ENCODE data around the gene MED7. TPM values are rescaled to one million over a fixed set of nuclear protein-coding genes. Genes with fewer than 3 reads are reported as not detected.

MED7 gene
- total RNA-seq, 1 donor from 2014 or later: 11.9 TPM

- TF ChIP-seq, protein P1, sequence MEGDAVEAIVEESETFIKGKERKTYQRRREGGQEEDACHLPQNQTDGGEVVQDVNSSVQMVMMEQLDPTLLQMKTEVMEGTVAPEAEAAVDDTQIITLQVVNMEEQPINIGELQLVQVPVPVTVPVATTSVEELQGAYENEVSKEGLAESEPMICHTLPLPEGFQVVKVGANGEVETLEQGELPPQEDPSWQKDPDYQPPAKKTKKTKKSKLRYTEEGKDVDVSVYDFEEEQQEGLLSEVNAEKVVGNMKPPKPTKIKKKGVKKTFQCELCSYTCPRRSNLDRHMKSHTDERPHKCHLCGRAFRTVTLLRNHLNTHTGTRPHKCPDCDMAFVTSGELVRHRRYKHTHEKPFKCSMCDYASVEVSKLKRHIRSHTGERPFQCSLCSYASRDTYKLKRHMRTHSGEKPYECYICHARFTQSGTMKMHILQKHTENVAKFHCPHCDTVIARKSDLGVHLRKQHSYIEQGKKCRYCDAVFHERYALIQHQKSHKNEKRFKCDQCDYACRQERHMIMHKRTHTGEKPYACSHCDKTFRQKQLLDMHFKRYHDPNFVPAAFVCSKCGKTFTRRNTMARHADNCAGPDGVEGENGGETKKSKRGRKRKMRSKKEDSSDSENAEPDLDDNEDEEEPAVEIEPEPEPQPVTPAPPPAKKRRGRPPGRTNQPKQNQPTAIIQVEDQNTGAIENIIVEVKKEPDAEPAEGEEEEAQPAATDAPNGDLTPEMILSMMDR (conservative IDR thresholded peaks at IDR 0.05): no peak
- H3K36me3 Mint-ChIP-seq: no peaks in the 10 kb centered on the region
- no peaks in the 10 kb centered on the region for H3K4me1 Mint-ChIP-seq (ENCODE audit: unreplicated experiment)
- H3K4me3 Mint-ChIP-seq: no peak overlapping the region
- H3K27me3 Mint-ChIP-seq: no peaks in the 10 kb centered on the region
- no peak for DNase-seq (ENCODE audit: extremely low spot score, unreplicated experiment)
- no peaks in the 10 kb centered on the region for H3K9me3 Mint-ChIP-seq
- no peak overlapping the region for H3K27ac Mint-ChIP-seq
Observed at GRCh38 chr5:157120102-157120501, 22.6 kb downstream of the MED7 start.

- H3K4me3 Mint-ChIP-seq: no peak overlapping the region
Observed at GRCh38 chr5:157116483-157116954, 26.1 kb downstream of the MED7 start.

DNA sequence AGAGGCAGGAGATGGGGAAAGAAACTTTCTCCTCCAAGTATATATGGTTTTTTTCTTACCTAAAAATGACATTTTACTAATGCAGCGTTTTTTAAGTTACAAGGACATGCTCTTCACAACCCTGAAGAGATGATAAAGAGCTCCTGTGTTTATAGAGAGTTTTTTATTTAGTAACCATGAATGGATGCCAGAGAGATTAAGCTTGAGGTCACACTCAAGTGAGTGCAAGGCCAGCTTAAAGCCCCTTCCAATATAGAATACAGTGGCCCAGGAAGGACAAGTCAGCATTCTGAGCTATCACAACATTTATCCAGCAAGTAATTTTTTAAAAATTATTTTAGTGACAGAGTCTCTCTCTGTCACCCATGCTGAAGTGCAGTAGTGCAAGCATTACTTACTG, 27.2 kb downstream of the MED7 start:
- Mint-ChIP-seq H3K4me1 (ENCODE audit: unreplicated experiment) (no peaks in the 10 kb centered on the region), H3K4me3 (no peak overlapping the region), H3K27me3 (no peaks in the 10 kb centered on the region), H3K27ac (no peak overlapping the region), H3K36me3 (no peaks in the 10 kb centered on the region), H3K9me3 (no peaks in the 10 kb centered on the region)
- no peak for DNase-seq (ENCODE audit: extremely low spot score, unreplicated experiment)
- TF ChIP-seq, protein P1 (conservative IDR thresholded peaks at IDR 0.05): no peak

More at GRCh38 chr5:157116483-157116954, 26.1 kb downstream of the MED7 start:
- Mint-ChIP-seq H3K4me1 (ENCODE audit: unreplicated experiment) (no peaks in the 10 kb centered on the region), H3K9me3 (no peaks in the 10 kb centered on the region), H3K36me3 (no peaks in the 10 kb centered on the region), H3K27ac (no peak overlapping the region), H3K27me3 (no peaks in the 10 kb centered on the region)
- DNase-seq (ENCODE audit: extremely low spot score, unreplicated experiment): no peak
- TF ChIP-seq, protein P1 (conservative IDR thresholded peaks at IDR 0.05): no peak

- H3K4me1 Mint-ChIP-seq (ENCODE audit: unreplicated experiment): no peaks in the 10 kb centered on the region
- no peak overlapping the region for H3K27ac Mint-ChIP-seq
- DNase-seq (ENCODE audit: extremely low spot score, unreplicated experiment): no peak
- H3K9me3 Mint-ChIP-seq: no peaks in the 10 kb centered on the region
- H3K36me3 Mint-ChIP-seq: no peaks in the 10 kb centered on the region
- no peaks in the 10 kb centered on the region for H3K27me3 Mint-ChIP-seq
- TF ChIP-seq, protein P1 (conservative IDR thresholded peaks at IDR 0.05): no peak
- no peak overlapping the region for H3K4me3 Mint-ChIP-seq
Observed at GRCh38 chr5:157115012-157115411, 27.7 kb downstream of the MED7 start.

GRCh38 chr5:157113002-157113401, 29.7 kb downstream of the MED7 start:
- no peaks in the 10 kb centered on the region for H3K36me3 Mint-ChIP-seq
- H3K4me3 Mint-ChIP-seq: no peak overlapping the region
- no peaks in the 10 kb centered on the region for H3K4me1 Mint-ChIP-seq (ENCODE audit: unreplicated experiment)
- TF ChIP-seq, protein P1 (conservative IDR thresholded peaks at IDR 0.05): no peak
- no peak overlapping the region for H3K27ac Mint-ChIP-seq
- no peaks in the 10 kb centered on the region for H3K9me3 Mint-ChIP-seq
- no peak for DNase-seq (ENCODE audit: extremely low spot score, unreplicated experiment)
- no peaks in the 10 kb centered on the region for H3K27me3 Mint-ChIP-seq

GRCh38 chr5:157109744-157110143, 32.9 kb downstream of the MED7 start:
- no peak for DNase-seq (ENCODE audit: extremely low spot score, unreplicated experiment)
- H3K4me1 Mint-ChIP-seq (ENCODE audit: unreplicated experiment): no peaks in the 10 kb centered on the region
- H3K27ac Mint-ChIP-seq: no peak overlapping the region
- TF ChIP-seq, protein P1 (conservative IDR thresholded peaks at IDR 0.05): no peak
- no peaks in the 10 kb centered on the region for H3K36me3 Mint-ChIP-seq
- no peaks in the 10 kb centered on the region for H3K27me3 Mint-ChIP-seq
- no peaks in the 10 kb centered on the region for H3K9me3 Mint-ChIP-seq
- no peak overlapping the region for H3K4me3 Mint-ChIP-seq

Data from type B pancreatic cell (in vitro differentiated cells).